PC-9 (cell line): Measurements from ENCODE around the gene SYCP2L. TPM values are rescaled to one million over a fixed set of nuclear protein-coding genes. Genes with fewer than 3 reads are reported as not detected.

Experiments
- Bru-seq: library from RNA; stranded (reverse); fragments of 400-500 nt; gene quantifications from one replicate; lab custom pipeline; 2021; lab: Mats Ljungman, UMichigan
- BruChase-seq, 2 experiments: library from RNA; stranded (reverse); fragments of 400-500 nt; gene quantifications; one replicate each; lab custom pipeline; 2021; lab: Mats Ljungman, UMichigan
- BruUV-seq: library from RNA; stranded (reverse); fragments of 400-500 nt; replicated peaks from 2 replicates; lab custom pipeline; 2021; lab: Mats Ljungman, UMichigan
- CTCF ChIA-PET: fragments of 300-600 bp; sonication (Branson Sonifier 250); formaldehyde crosslinking; loops from one replicate; lab custom pipeline; 2022; ENCODE audit warnings: antibody characterized with exemption; lab: Charles Lee
- POLR2A ChIA-PET: fragments of 300-600 bp; sonication (Branson Sonifier 250); formaldehyde crosslinking; loops from one replicate; lab custom pipeline; 2022; ENCODE audit warnings: antibody characterized with exemption; ENCODE audit not compliant: unreplicated experiment; lab: Charles Lee
- DNase-seq, 2 experiments: peaks; one replicate each; pipeline versions ENCODE4 v3.0.0 to v3.0.0-alpha.2; 2015 to 2022; ENCODE audit warnings: mixed read lengths in 1 of 2
- H2AFZ ChIP-seq: fragments of 200-600 bp; sonication (generic); 2 replicates; pipeline ENCODE4 v1.8.1; 2017; ENCODE audit warnings: antibody characterized with exemption
- H3F3A ChIP-seq: fragments of 200-600 bp; sonication (generic); 2 replicates; pipeline ENCODE4 v1.8.1; 2017; ENCODE audit warnings: antibody characterized with exemption, mild to moderate bottlenecking, low read depth; ENCODE audit not compliant: insufficient read depth
- H3K27ac ChIP-seq: fragments of 200-600 bp; sonication (generic); 2 replicates; pipeline ENCODE4 v1.6.1; 2016; ENCODE audit warnings: mixed run types
- H3K27me3 ChIP-seq: fragments of 200-600 bp; sonication (generic); 2 replicates; pipeline ENCODE4 v1.6.1; 2016; ENCODE audit warnings: low read depth, mixed run types; ENCODE audit not compliant: insufficient read depth
- H3K36me3 ChIP-seq: fragments of 200-600 bp; sonication (generic); 2 replicates; pipeline ENCODE4 v1.6.1; 2016; ENCODE audit warnings: low read depth, mixed run types
- H3K4me1 ChIP-seq: fragments of 200-600 bp; sonication (generic); replicated peaks from 2 replicates; pipeline ENCODE4 v1.6.1; 2016; ENCODE audit warnings: mixed run types; ENCODE audit not compliant: insufficient read depth
- H3K4me2 ChIP-seq: fragments of 200-600 bp; sonication (generic); 2 replicates; pipeline ENCODE4 v1.6.1; 2017; ENCODE audit warnings: mixed run types
- H3K4me3 ChIP-seq: fragments of 200-600 bp; sonication (generic); 2 replicates; pipeline ENCODE4 v1.6.1; 2016; ENCODE audit warnings: mixed run types
- H3K79me2 ChIP-seq: fragments of 200-600 bp; sonication (generic); 2 replicates; pipeline ENCODE4 v1.6.1; 2017; ENCODE audit warnings: low read depth, mixed run types
- H3K9me2 ChIP-seq: fragments of 200-600 bp; sonication (generic); 2 replicates; pipeline ENCODE4 v1.8.1; 2017; ENCODE audit warnings: mild to moderate bottlenecking; ENCODE audit not compliant: insufficient read depth
- H3K9me3 ChIP-seq: fragments of 200-600 bp; sonication (generic); 2 replicates; pipeline ENCODE4 v1.8.1; 2016; ENCODE audit warnings: low read depth; ENCODE audit not compliant: insufficient read depth
- H4K20me1 ChIP-seq: fragments of 200-600 bp; sonication (generic); 2 replicates; pipeline ENCODE4 v1.8.1; 2017; ENCODE audit not compliant: insufficient read depth
- EZH2 ChIP-seq: fragments of 200-600 bp; sonication (generic); IDR thresholded peaks from 2 replicates; pipeline ENCODE4 v1.8.0; 2017; ENCODE audit warnings: antibody characterized with exemption, low read depth
- intact Hi-C: fragments of 100-400 bp; cut with micrococcal nuclease; formaldehyde crosslinking; loops from one replicate; pipeline ENCODE4 v1.10.0; 2022; ENCODE audit not compliant: unreplicated experiment
- long read RNA-seq: library from polyadenylated mRNA; stranded (forward); transcript quantifications from one replicate; pipeline ENCODE4 v2.0.0, GENCODE V29; 2022
- total RNA-seq: library from RNA; stranded (reverse); gene quantifications from 2 replicates; pipeline ENCODE4 v1.2.3, GENCODE V29; 2021
- TF ChIP-seq, protein P1 (sequence below): fragments of 200-600 bp; sonication (generic); conservative IDR thresholded peaks from 2 replicates; pipeline ENCODE4 v1.6.1; 2017; ENCODE audit warnings: mixed run types, antibody characterized with exemption, mild to moderate bottlenecking, moderate library complexity

The SYCP2L gene
- total RNA-seq (12.6 and 15.7 TPM in 2 replicates), Bru-seq, nascent RNA (percentile 74 among the genes with signal in this experiment), BruChase-seq, experiment 1, labeled RNA remaining after a 2-hour chase (percentile 93 among the genes with signal in this experiment), BruChase-seq, experiment 2, labeled RNA remaining after a 6-hour chase (percentile 67 among the genes with signal in this experiment)
- long read RNA-seq, partial matches to known transcripts, result 0 of 11 reads
- long read RNA-seq, other reads (novel, unspliced or antisense), result 11 of 11 reads

DNA sequence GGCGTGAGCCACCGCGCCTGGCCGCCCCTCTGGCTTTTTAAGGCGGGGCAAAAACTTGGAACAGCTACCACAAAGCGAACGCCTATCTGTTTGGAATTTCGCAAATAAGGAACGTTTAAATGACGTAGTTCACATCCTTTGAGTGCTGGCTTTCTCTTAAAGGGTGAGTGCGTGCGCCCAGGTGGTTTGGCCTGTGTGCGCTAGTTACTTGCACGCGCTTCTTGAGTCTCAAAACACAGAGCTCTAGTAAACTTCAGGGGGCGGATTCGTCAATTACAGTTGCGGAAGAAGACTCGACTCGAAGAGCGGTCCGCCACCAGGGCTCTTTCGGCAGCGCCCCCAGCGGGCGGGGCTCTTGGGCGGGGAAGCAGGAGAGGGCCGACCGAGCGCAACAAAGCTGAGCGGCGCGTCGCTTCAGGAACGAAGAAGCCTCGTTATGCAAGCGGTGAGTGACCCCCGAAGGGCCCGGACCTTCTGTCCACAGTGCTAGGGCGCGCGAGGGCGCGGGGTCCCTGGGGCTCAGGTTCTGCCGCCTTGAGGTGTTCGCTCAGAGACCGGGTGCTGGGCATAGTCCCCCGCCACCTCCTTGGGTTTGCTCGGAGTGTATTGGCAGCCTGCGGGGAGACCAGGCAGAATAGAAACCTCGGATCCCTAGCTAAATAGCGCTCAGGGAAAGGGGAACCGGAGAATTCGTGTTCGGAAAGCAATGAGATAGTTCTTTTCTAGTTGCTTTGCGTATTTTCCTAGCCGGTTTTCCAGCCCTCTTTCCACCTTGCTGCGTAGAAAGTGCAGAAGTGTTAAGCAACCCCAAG, at the start of gene SYCP2L:
TSS of gene SYCP2L (plus strand) at position 362 of the 812 bp plus-strand sequence. CDS start at position 437, 75 bp downstream.
- Histone ChIP-seq H3K9me3 (no peaks in the 10 kb centered on the region; the same call in 1 of the 2 replicates), H3K27me3 (no peaks in the 10 kb centered on the region), H3K4me2 (peak within 1 kb of the TSS; percentile 78), H3K9me2 (no peaks in the 10 kb centered on the region), H3K79me2 (peaks cover 5% of the 10 kb centered on the region; the same call in 1 of the 2 replicates), H3K27ac (peak within 1 kb of the TSS; percentile 81), H3K4me1 (peaks cover 11% of the 10 kb centered on the region; the same call in 1 of the 2 replicates), H4K20me1 (no peaks in the 10 kb centered on the region), H3K4me3 (peak within 1 kb of the TSS; percentile 81), H3F3A (peaks cover 17% of the 10 kb centered on the region; the same call in 1 of the 2 replicates), H3K36me3 (no peaks in the 10 kb centered on the region; the same call in 1 of the 2 replicates), H2AFZ (peak within 1 kb of the TSS; percentile 93)
- no peak for TF ChIP-seq EZH2
- TF ChIP-seq, protein P1, sequence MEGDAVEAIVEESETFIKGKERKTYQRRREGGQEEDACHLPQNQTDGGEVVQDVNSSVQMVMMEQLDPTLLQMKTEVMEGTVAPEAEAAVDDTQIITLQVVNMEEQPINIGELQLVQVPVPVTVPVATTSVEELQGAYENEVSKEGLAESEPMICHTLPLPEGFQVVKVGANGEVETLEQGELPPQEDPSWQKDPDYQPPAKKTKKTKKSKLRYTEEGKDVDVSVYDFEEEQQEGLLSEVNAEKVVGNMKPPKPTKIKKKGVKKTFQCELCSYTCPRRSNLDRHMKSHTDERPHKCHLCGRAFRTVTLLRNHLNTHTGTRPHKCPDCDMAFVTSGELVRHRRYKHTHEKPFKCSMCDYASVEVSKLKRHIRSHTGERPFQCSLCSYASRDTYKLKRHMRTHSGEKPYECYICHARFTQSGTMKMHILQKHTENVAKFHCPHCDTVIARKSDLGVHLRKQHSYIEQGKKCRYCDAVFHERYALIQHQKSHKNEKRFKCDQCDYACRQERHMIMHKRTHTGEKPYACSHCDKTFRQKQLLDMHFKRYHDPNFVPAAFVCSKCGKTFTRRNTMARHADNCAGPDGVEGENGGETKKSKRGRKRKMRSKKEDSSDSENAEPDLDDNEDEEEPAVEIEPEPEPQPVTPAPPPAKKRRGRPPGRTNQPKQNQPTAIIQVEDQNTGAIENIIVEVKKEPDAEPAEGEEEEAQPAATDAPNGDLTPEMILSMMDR, result peak; percentile 41; the same call in 1 of the 2 replicates
- no TSS peak for BruUV-seq
- DNase-seq, result peak; percentile 80 to 90
- ChIA-PET CTCF (interaction anchor here (0.7 to 2.4 kb wide), 6 partner anchors 11 to 1077 kb away, joined by 3 to 7 read pairs (median 4); partner anchors contain the start of gene MAK), POLR2A (interaction anchor here (0.5 to 1.2 kb wide), 7 partner anchors 14 to 472 kb away, joined by 3 to 15 read pairs (median 3); partner anchors contain the start of genes MAK and NEDD9)
- intact Hi-C loops, result loop anchor here (1.0 kb wide), 3 partner anchors 49 to 127 kb away; partner anchors contain the start of gene MAK

DNA sequence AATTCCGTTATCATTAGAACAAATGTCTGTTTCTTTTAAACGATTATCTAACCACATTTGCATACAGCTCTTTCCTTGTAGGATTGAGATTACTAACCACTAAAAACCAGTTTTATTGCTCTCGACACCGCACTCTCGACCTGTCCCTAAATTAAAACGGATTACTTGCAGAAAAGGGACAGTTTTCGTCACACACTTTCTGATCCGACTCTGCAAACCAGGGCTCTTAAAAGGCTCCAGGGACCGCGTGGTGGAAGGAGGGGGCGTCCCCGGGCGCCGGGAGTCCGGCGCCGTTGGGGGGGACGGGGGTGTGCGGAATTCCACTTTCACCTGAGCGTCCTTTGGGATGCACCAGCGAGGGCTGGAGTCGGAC, 49.2 kb upstream of the SYCP2L start:
- no peaks in the 10 kb centered on the region for H3K9me2 ChIP-seq
- H3K27ac ChIP-seq, result peak overlapping the region; percentile 53; the same call in 1 of the 2 replicates
- ChIA-PET POLR2A (interaction anchor here (0.6 kb wide), 3 partner anchors 34 to 235 kb away, joined by 5 to 21 read pairs (median 10); no protein-coding TSS in a partner anchor), CTCF (interaction anchor here (0.6 to 1.0 kb wide), 2 partner anchors 49 to 138 kb away, joined by 6 read pairs; partner anchors contain the start of gene SYCP2L)
- peaks cover 5% of the 10 kb centered on the region; the same call in 1 of the 2 replicates for H3F3A ChIP-seq
- peaks cover 12% of the 10 kb centered on the region; the same call in 1 of the 2 replicates for H3K4me1 ChIP-seq
- no peaks in the 10 kb centered on the region for H4K20me1 ChIP-seq
- TF ChIP-seq EZH2, result no peak
- TF ChIP-seq, protein P1, result no peak
- H2AFZ ChIP-seq, result peak overlapping the region; percentile 98
- peak overlapping the region; percentile 88 for H3K4me2 ChIP-seq
- TSS peak; percentile 45 for BruUV-seq
- H3K36me3 ChIP-seq, result no peaks in the 10 kb centered on the region
- peak overlapping the region; percentile 84; the same call in 1 of the 2 replicates for H3K4me3 ChIP-seq
- no peaks in the 10 kb centered on the region for H3K27me3 ChIP-seq
- intact Hi-C loops, result no loop called here
- DNase-seq, result no peak
- H3K79me2 ChIP-seq, result no peaks in the 10 kb centered on the region
- H3K9me3 ChIP-seq, result no peaks in the 10 kb centered on the region
